ENCODE data around the gene DEPDC1B.

Gene DEPDC1B

DNA sequence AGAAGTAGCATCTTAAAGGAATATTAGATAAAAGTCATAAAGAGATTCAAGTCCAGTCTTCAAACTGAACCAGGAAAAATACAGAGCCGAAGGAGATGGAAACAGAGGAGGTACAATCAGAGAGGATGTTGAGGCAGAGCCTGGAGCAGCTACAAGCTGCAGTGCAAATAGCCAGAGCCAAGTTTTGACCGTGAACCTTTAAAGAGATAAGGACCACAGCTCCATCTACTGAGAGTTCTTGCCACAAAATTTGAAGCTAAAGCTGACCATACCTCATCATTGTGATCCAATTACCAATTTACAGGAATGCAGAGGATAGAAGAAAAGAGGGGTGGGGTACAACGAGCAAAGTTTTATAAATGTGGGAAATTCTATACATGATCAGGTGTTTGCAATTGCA is 10.4 kb upstream of the DEPDC1B start:
- DNase-seq (ENCODE audit: low read depth): no peak
- no peak overlapping the region for H3K4me3 ChIP-seq (ENCODE audit: low read length)
- TF ChIP-seq CTCF (IDR thresholded peaks at IDR 0.05; ENCODE audit: insufficient read depth, low read depth, low read length, missing control alignments): no peak

DNA sequence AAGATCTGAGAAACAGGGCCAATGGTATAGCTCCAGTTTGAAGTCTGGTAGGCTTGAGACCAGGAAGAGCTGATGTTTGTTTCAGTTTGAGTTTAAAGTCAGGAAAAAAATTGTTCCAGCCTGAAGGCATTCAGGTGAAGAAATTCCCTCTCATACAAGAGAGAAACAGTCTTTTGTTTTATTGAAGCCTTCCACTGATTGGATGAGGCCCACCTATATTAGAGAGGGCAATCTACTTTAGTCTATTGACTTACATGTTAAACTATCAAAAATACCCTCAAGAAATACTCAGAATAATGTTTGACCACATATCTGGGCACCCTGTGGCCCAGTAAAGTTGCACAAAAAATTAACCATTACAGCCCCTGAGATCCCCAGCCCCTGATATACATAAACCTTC is 5.2 kb upstream of the DEPDC1B start:
- no peak for TF ChIP-seq CTCF (IDR thresholded peaks at IDR 0.05; ENCODE audit: insufficient read depth, low read depth, low read length, missing control alignments)
- no peak overlapping the region for H3K4me3 ChIP-seq (ENCODE audit: low read length)
- no peak for DNase-seq (ENCODE audit: low read depth)

DNA sequence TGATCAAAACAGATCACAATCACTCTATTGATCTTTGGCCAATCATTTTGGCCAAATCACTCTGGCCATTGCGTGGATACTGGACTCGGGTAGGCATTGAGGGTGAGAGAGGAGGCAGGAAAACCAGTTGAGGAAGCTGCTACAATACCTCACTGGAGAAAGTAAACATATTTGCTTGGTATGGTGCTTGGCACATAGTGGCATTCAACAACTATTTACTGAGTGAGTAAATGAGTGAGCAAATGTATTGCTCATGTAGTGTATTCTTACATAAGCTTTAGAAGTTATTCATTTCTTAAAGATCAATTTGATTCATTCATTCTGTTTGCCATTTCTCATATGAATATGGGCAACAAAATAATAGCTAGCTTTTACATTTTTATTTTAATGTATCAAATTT is 4.0 kb upstream of the DEPDC1B start:
- peak; percentile 82 for DNase-seq (ENCODE audit: low read depth)
- no peak for TF ChIP-seq CTCF (IDR thresholded peaks at IDR 0.05; ENCODE audit: insufficient read depth, low read depth, low read length, missing control alignments)
- no peak overlapping the region for H3K4me3 ChIP-seq (ENCODE audit: low read length)

DNA sequence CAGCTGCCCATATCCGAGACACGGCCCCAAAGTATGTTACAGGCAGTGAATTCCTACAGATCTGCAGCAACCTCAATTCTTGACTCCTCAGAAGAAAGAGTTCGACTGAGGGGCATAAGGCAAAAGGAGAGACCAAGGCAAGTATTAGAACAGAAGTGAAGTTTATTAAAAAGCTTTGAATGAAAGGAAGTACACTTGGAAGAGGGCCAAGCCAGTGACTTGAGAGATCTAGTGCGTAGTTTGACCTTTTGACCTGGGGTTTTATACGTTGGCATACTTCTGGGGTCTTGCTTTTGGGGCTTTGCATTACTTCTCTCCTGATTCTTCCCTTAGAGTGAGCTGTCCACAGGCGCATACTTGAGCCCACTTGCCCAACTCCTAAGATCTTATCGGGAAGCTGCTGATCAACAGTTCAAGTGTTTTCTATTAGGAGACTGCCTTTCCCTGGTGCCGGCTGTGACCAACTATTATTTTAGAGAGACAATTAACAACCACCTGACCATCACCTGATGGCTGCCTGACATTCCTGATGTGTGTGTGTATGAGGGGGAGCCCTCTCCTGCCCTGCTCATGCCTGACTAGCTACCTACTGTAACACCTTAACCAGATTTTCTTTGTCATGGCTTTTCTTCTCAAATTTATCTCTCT is 1.5 kb upstream of the DEPDC1B start:
- DNase-seq (ENCODE audit: low read depth): peak; percentile 48
- no peak for TF ChIP-seq CTCF (IDR thresholded peaks at IDR 0.05; ENCODE audit: insufficient read depth, low read depth, low read length, missing control alignments)
- no peak overlapping the region for H3K4me3 ChIP-seq (ENCODE audit: low read length)

GRCh38 chr5:60700416-60700757 is 421 bp upstream of the DEPDC1B start:
- TF ChIP-seq CTCF (IDR thresholded peaks at IDR 0.05; ENCODE audit: insufficient read depth, low read depth, low read length, missing control alignments): no peak
- peak; percentile 25 for DNase-seq (ENCODE audit: low read depth)
- peak overlapping the region; percentile 88 for H3K4me3 ChIP-seq (ENCODE audit: low read length)

- DNase-seq (ENCODE audit: low read depth): no peak
- H3K4me3 ChIP-seq (ENCODE audit: low read length): peak overlapping the region; percentile 88
- TF ChIP-seq CTCF (IDR thresholded peaks at IDR 0.05; ENCODE audit: insufficient read depth, low read depth, low read length, missing control alignments): no peak
Measured at GRCh38 chr5:60699288-60699608, 718 bp downstream of the DEPDC1B start.

DNA sequence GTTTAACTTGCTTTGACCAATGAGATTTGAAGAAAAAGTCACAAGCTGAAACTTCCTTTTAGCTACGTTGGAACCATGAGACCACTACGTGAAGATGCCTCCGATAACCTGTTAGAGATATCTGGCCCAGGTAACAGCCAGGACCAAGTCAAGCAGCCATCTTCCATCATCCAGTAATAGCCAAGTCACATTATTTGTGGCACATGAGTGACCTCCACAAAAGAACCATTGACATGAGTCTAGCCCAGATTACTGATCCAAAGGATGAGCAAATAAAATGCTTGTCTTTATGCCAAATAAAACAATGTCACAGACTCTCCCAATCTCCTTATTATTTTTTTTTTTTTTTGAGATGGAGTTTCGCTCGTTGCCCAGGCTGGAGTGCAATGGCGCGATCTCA is 1.6 kb downstream of the DEPDC1B start:
- no peak for TF ChIP-seq CTCF (IDR thresholded peaks at IDR 0.05; ENCODE audit: insufficient read depth, low read depth, low read length, missing control alignments)
- no peak overlapping the region for H3K4me3 ChIP-seq (ENCODE audit: low read length)
- no peak for DNase-seq (ENCODE audit: low read depth)
